PC-3 (cell line): ENCODE measurements around the gene RENBP. TPM values are rescaled to one million over a fixed set of nuclear protein-coding genes. Genes with fewer than 3 reads are reported as not detected.

Experiments
- ATAC-seq: fragments of 200-7000 bp; cut with Tn5 transposase; 2 replicates; pipeline ENCODE4 v1.9.1; 2020; ENCODE audit warnings: mild to moderate bottlenecking, moderate library complexity
- BruUV-seq: library from RNA; stranded (reverse); fragments of 400-500 nt; replicated peaks from 2 replicates; lab custom pipeline; 2021; lab: Mats Ljungman, UMichigan
- CTCF ChIA-PET: fragments of 300-600 bp; sonication (Branson Sonifier 250); formaldehyde crosslinking; loops from one replicate; lab custom pipeline; 2022; ENCODE audit warnings: antibody characterized with exemption; lab: Charles Lee
- POLR2A ChIA-PET: fragments of 300-600 bp; sonication (Branson Sonifier 250); formaldehyde crosslinking; loops from one replicate; lab custom pipeline; 2022; ENCODE audit warnings: antibody characterized with exemption; ENCODE audit not compliant: unreplicated experiment; lab: Charles Lee
- DNase-seq: peaks from one replicate; pipeline ENCODE4 v3.0.0-alpha.2; 2015
- H2AFZ ChIP-seq: fragments of 300-600 bp; sonication (generic); 2 replicates; pipeline ENCODE4 v1.6.0; 2016; ENCODE audit warnings: antibody characterized with exemption, low read length
- H3F3A ChIP-seq: fragments of 300-600 bp; sonication (generic); one replicate; pipeline ENCODE4 v1.6.0; 2017; ENCODE audit warnings: antibody characterized with exemption, low read length, control low read depth, mild to moderate bottlenecking; ENCODE audit not compliant: unreplicated experiment
- H3K27ac ChIP-seq: fragments of 300-600 bp; sonication (generic); 2 replicates; pipeline ENCODE4 v1.5.1; 2016; ENCODE audit warnings: mild to moderate bottlenecking, low read length
- H3K27me3 ChIP-seq: fragments of 300-600 bp; sonication (generic); 2 replicates; pipeline ENCODE4 v1.6.1; 2016; ENCODE audit warnings: low read length, mixed read lengths
- H3K36me3 ChIP-seq: fragments of 300-600 bp; sonication (generic); 2 replicates; pipeline ENCODE4 v1.6.1; 2016; ENCODE audit warnings: low read depth, mixed run types, low read length, mixed read lengths
- H3K4me1 ChIP-seq: fragments of 300-600 bp; sonication (generic); 2 replicates; pipeline ENCODE4 v1.5.1; 2016; ENCODE audit warnings: low read length; ENCODE audit not compliant: insufficient read depth
- H3K4me2 ChIP-seq: fragments of 300-600 bp; sonication (generic); 2 replicates; pipeline ENCODE4 v1.6.0; 2016; ENCODE audit warnings: low read length
- H3K4me3 ChIP-seq: fragments of 300-600 bp; sonication (generic); 2 replicates; pipeline ENCODE4 v1.5.1; 2016; ENCODE audit warnings: mild to moderate bottlenecking, low read length, mixed read lengths
- H3K79me2 ChIP-seq: fragments of 300-600 bp; sonication (generic); 2 replicates; pipeline ENCODE4 v1.6.1; 2017; ENCODE audit warnings: low read length, mixed read lengths
- H3K9ac ChIP-seq: fragments of 300-600 bp; sonication (generic); 2 replicates; pipeline ENCODE4 v1.6.0; 2016; ENCODE audit warnings: mild to moderate bottlenecking, low read length
- H3K9me2 ChIP-seq: fragments of 300-600 bp; sonication (generic); replicated peaks from 2 replicates; pipeline ENCODE4 v1.6.1; 2016; ENCODE audit warnings: mixed run types, low read length, mixed read lengths
- H3K9me3 ChIP-seq: fragments of 300-600 bp; sonication (generic); 2 replicates; pipeline ENCODE4 v1.6.1; 2016; ENCODE audit warnings: low read length, mixed read lengths
- H4K20me1 ChIP-seq: fragments of 300-600 bp; sonication (generic); 2 replicates; pipeline ENCODE4 v1.6.1; 2016; ENCODE audit warnings: low read length, mixed read lengths
- EZH2 ChIP-seq: fragments of 300-600 bp; sonication (generic); IDR thresholded peaks from one replicate; pipeline ENCODE4 v1.6.1; 2017; ENCODE audit warnings: antibody characterized with exemption, mild to moderate bottlenecking, low read length; ENCODE audit not compliant: unreplicated experiment
- EZH2phosphoT487 ChIP-seq: fragments of 300-600 bp; sonication (generic); IDR thresholded peaks from 2 replicates; pipeline ENCODE4 v1.6.1; 2018; ENCODE audit warnings: mild to moderate bottlenecking, antibody characterized with exemption, low read length, borderline replicate concordance
- intact Hi-C: fragments of 100-400 bp; cut with micrococcal nuclease; formaldehyde crosslinking; loops from 2 replicates; pipeline ENCODE4 v1.9.0; 2023
- total RNA-seq: library from RNA; depleted of rRNA; stranded (reverse); fragments of >200 nt; gene quantifications from 2 replicates; pipeline ENCODE4 v1.2.3, GENCODE V29; 2014
- TF ChIP-seq, protein P1 (sequence below): fragments of 300-600 bp; sonication (generic); conservative IDR thresholded peaks from 2 replicates; pipeline ENCODE4 v1.5.1; 2017; ENCODE audit warnings: antibody characterized with exemption, low read depth, mild to moderate bottlenecking, low read length

The RENBP gene
- total RNA-seq, 1 experiment from 2014 or later, result not detected

DNA sequence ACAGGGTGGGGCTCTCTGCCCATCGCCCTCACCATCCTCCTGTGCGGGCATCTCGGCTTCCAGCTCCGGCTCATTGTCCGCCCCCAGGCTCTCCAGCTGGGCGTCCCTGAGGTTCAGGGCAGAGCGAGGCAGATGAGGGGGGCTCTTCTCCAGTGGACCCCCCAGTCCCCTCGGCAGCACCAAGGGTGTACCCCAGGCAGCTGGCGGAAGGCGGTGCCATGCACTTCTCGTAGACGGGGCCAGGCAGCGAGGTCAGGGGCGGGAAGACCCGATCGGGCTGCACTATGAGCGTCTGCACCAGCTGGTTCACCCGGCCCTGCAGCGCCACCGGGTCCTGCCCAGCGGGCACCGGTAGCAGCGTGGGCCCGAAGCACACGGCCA, 34.5 kb downstream of the RENBP start:
- Histone ChIP-seq H3K9me2 (no peaks in the 10 kb centered on the region), H3K27ac (no peak overlapping the region), H3K27me3 (no peaks in the 10 kb centered on the region), H2AFZ (no peak overlapping the region), H3K9me3 (no peaks in the 10 kb centered on the region), H3K4me2 (no peak overlapping the region), H3K79me2 (no peaks in the 10 kb centered on the region), H3K4me3 (no peak overlapping the region), H3K4me1 (no peaks in the 10 kb centered on the region), H4K20me1 (no peaks in the 10 kb centered on the region), H3K36me3 (no peaks in the 10 kb centered on the region), H3K9ac (no peak overlapping the region), H3F3A (no peaks in the 10 kb centered on the region)
- BruUV-seq, result no TSS peak
- ChIA-PET CTCF (interaction anchor here (1.0 to 1.8 kb wide), 3 partner anchors 13 to 37 kb away, joined by 3 to 10 read pairs (median 4); no protein-coding TSS in a partner anchor), POLR2A (interaction anchor here (0.6 kb wide), 1 partner anchor 182 kb away, joined by 5 read pairs; no protein-coding TSS in a partner anchor)
- no peak for TF ChIP-seq EZH2
- TF ChIP-seq EZH2phosphoT487, result no peak
- TF ChIP-seq, protein P1, sequence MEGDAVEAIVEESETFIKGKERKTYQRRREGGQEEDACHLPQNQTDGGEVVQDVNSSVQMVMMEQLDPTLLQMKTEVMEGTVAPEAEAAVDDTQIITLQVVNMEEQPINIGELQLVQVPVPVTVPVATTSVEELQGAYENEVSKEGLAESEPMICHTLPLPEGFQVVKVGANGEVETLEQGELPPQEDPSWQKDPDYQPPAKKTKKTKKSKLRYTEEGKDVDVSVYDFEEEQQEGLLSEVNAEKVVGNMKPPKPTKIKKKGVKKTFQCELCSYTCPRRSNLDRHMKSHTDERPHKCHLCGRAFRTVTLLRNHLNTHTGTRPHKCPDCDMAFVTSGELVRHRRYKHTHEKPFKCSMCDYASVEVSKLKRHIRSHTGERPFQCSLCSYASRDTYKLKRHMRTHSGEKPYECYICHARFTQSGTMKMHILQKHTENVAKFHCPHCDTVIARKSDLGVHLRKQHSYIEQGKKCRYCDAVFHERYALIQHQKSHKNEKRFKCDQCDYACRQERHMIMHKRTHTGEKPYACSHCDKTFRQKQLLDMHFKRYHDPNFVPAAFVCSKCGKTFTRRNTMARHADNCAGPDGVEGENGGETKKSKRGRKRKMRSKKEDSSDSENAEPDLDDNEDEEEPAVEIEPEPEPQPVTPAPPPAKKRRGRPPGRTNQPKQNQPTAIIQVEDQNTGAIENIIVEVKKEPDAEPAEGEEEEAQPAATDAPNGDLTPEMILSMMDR, result no peak
- ATAC-seq (no peak; the same call in 1 of the 2 replicates), DNase-seq (no peak)
- intact Hi-C loops, result no loop called here

DNA sequence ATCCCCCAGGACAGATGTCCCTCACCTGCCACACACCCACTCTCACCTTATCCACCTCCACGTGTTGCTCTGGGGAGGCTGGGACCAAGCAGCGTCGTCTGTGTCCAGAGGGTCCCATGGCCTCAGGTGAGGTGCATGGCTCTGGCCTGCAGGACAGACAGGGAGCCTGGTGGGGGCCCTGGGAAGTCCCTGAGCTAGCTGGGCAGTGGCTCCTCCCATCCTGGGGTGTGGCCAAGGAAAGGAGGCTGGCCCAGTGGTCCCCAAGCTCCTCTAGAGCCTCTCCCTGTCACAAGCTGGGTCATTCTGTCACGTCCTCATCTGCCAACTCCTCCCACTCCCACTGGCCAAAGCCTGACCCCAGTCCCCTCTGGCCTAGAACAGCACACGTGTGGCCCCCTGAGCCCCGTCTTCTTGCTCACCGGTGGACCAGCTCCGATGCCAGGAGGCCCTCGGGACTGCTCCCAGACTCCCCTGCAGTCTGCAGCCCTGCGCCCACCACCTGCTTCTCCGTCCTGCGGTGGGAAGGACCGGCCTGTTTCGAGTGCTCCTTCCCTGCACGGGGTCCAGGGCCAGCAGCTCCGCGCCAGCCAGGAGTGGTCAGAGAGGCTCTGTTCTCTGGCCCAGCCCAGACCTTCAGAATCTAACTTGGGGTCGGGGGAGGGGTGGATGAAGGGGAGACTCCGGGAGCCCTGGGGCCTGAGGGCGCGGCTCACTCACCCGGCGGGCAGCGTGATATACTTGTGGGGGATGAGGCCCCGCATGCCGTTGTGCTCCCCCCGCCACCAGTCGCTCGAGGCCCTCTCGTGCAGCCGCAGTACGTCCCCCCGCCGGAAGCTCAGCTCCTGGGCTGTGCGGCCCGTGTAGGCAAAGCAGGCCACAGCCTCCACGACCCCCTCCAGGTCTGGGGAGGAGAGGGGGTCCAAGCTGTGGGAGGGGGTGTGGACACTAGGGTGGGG, 35.1 kb downstream of the RENBP start:
- Histone ChIP-seq H3K9me2 (no peaks in the 10 kb centered on the region), H3K4me2 (no peak overlapping the region), H3K27me3 (no peaks in the 10 kb centered on the region), H3K79me2 (no peaks in the 10 kb centered on the region), H3K4me1 (no peaks in the 10 kb centered on the region), H2AFZ (no peak overlapping the region), H4K20me1 (no peaks in the 10 kb centered on the region), H3K9me3 (no peaks in the 10 kb centered on the region), H3K4me3 (no peak overlapping the region), H3K9ac (no peak overlapping the region), H3K27ac (no peak overlapping the region), H3F3A (no peaks in the 10 kb centered on the region), H3K36me3 (no peaks in the 10 kb centered on the region)
- intact Hi-C loops, result no loop called here
- ChIA-PET POLR2A (no interaction called here), CTCF (no interaction called here)
- no TSS peak for BruUV-seq
- no peak; the same call in 1 of the 2 replicates for ATAC-seq
- DNase-seq, result no peak
- TF ChIP-seq, protein P1, result no peak
- TF ChIP-seq EZH2, result no peak
- TF ChIP-seq EZH2phosphoT487, result no peak
